Adrenal gland (tissue), 5 donors: Measurements from ENCODE around the gene ITGA1.

Experiments used
- CTCF ChIP-seq, 6 experiments: fragments of 450-650 bp in 4 of 6; fragments of 200-600 bp in 2 of 6; sonication (generic) in 1 of 6; IDR thresholded peaks; 1 replicate in 5 of 6; 2 replicates in 1 of 6; pipeline versions ENCODE4 v1.5.1 to v1.8.0; 2016 to 2021; ENCODE audit warnings: antibody characterized with exemption in 6 of 6, mild to moderate bottlenecking in 2 of 6, moderate library complexity in 1 of 6
- POLR2A ChIP-seq, 2 donors: fragments of 450-650 bp; IDR thresholded peaks; one replicate each; pipeline ENCODE4 v1.6.1; 2017; ENCODE audit warnings: antibody characterized with exemption in 2 of 2, mild to moderate bottlenecking in 2 of 2, moderate library complexity in 1 of 2
- donor health status: DM: no; HTN: no; CAD: no.

- TF ChIP-seq POLR2A (IDR thresholded peaks at IDR 0.05): no peak
- no peak for TF ChIP-seq CTCF (IDR thresholded peaks at IDR 0.05)
Observed at GRCh38 chr5:52985306-52985705, 197.6 kb downstream of the ITGA1 start.
